ENCODE results near the gene SDS.
"Not testable (repeated sequence)": the region's sequence is repeated elsewhere in the genome, so short reads cannot be mapped to it uniquely, and the experiment has no call there.

The SDS gene

GRCh38 chr12:113359133-113359938, 44.4 kb downstream of the SDS start:
- Histone ChIP-seq H3K27ac (ENCODE audit: low read depth, low read length) (no peak overlapping the region), H3K9me3 (ENCODE audit: insufficient read depth, low read depth, low read length) (no peaks in the 10 kb centered on the region), H3K4me1 (ENCODE audit: insufficient read depth, low read length) (peaks cover 10% of the 10 kb centered on the region), H3K27me3 (ENCODE audit: insufficient read depth, low read length) (no peaks in the 10 kb centered on the region), H3K9ac (ENCODE audit: low read depth, low read length) (peak overlapping the region; percentile 87; the same call in 1 of the 2 replicates), H3K36me3 (ENCODE audit: insufficient read depth, low read length) (0 out of 2 replicates have a peak, but pooled peaks cover 3% of the 10 kb centered on the region), H3K4me3 (ENCODE audit: low read length) (peak overlapping the region; percentile 99)
- 60% methylated on average over 11 of the region's 11 CpGs for WGBS

- Histone ChIP-seq H3K4me1 (ENCODE audit: insufficient read depth, low read length) (peaks cover 10% of the 10 kb centered on the region), H3K36me3 (ENCODE audit: insufficient read depth, low read length) (0 out of 2 replicates have a peak, but pooled peaks cover 3% of the 10 kb centered on the region), H3K9me3 (ENCODE audit: insufficient read depth, low read depth, low read length) (no peaks in the 10 kb centered on the region), H3K9ac (ENCODE audit: low read depth, low read length) (peak within 1 kb of the TSS; percentile 87), H3K4me3 (ENCODE audit: low read length) (peak within 1 kb of the TSS; percentile 99), H3K27me3 (ENCODE audit: insufficient read depth, low read length) (no peaks in the 10 kb centered on the region), H3K27ac (ENCODE audit: low read depth, low read length) (no peak within 1 kb of the TSS)
- under 1% methylated on average over 67 of the region's 67 CpGs for WGBS
Observed at GRCh38 chr12:113358381-113359132, 45.1 kb downstream of the SDS start, which contains the start of gene PLBD2. Gene PLBD2, plus strand, starts transcription at chr12:113358587. Its CDS starts 14 bp downstream, at chr12:113358601.

- WGBS = 95% methylated on average over 7 of the region's 7 CpGs
- H3K27ac ChIP-seq (ENCODE audit: low read depth, low read length); H3K4me3 ChIP-seq (ENCODE audit: low read length); H3K9ac ChIP-seq (ENCODE audit: low read depth, low read length); H3K36me3 ChIP-seq (ENCODE audit: insufficient read depth, low read length); H3K4me1 ChIP-seq (ENCODE audit: insufficient read depth, low read length); H3K27me3 ChIP-seq (ENCODE audit: insufficient read depth, low read length); H3K9me3 ChIP-seq (ENCODE audit: insufficient read depth, low read depth, low read length): not testable (repeated sequence)
Observed at GRCh38 chr12:113354192-113354591, 49.5 kb downstream of the SDS start.

DNA sequence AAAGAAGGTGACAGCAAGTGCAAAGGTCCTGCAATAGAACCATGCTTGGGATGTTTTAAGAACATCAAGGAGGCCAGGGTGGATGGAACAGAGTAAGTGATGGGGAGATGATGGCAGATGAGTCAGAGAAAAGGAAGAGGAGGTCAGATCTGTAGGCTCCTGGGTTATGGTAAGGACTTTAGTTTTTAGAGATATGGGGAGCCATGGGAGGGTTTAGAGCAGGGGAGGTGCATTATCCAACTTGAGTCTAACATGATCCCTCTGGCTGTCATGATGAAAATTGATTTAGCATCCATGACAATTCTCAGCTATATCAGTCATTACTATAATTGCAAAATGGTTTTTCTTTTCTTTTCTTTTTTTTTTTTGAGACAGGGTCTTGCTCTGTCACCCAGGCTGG, 52.6 kb downstream of the SDS start:
- Histone ChIP-seq H3K36me3 (ENCODE audit: insufficient read depth, low read length) (no peaks in the 10 kb centered on the region), H3K27ac (ENCODE audit: low read depth, low read length) (no peak overlapping the region), H3K27me3 (ENCODE audit: insufficient read depth, low read length) (no peaks in the 10 kb centered on the region), H3K9me3 (ENCODE audit: insufficient read depth, low read depth, low read length) (no peaks in the 10 kb centered on the region), H3K4me3 (ENCODE audit: low read length) (no peak overlapping the region), H3K4me1 (ENCODE audit: insufficient read depth, low read length) (0 out of 2 replicates have a peak, but pooled peaks cover 3% of the 10 kb centered on the region), H3K9ac (ENCODE audit: low read depth, low read length) (no peak overlapping the region)

DNA sequence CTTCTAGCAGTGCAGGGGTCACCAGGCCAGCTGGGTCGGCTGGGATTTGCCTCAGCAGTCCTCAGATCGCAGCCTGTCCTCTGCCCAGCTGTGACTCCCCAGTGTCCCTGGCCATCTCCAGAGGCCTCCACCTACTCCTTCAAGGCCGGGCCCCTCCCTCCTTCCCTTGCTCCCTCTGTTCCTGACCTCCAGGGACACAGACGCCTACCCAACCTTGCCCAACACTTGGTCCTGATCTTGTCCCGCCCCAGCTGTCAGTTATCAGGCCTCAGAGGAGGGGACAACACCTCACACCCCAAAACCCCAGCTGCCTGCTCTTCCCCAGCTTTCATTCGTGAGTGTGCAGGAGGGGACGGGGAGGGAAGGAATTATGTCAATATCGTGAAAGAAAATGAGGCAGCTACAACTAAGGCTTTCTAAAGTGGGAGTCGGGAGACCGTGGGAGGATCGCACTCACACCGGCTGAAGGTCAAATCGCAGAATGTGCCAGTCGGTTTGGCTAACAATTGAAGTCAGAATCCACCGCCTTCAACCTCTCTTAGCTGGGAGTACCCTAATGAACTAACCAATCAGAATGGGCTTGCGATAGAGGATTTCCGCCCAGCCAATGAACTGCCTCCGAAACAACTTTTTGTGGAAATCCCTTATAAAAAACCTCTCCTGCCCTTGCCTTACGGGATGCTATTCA, 54.7 kb downstream of the SDS start:
- Histone ChIP-seq H3K9me3 (ENCODE audit: insufficient read depth, low read depth, low read length) (no peaks in the 10 kb centered on the region), H3K36me3 (ENCODE audit: insufficient read depth, low read length) (no peaks in the 10 kb centered on the region), H3K27me3 (ENCODE audit: insufficient read depth, low read length) (no peaks in the 10 kb centered on the region), H3K4me1 (ENCODE audit: insufficient read depth, low read length) (0 out of 2 replicates have a peak, but pooled peaks cover 7% of the 10 kb centered on the region), H3K4me3 (ENCODE audit: low read length) (no peak overlapping the region), H3K27ac (ENCODE audit: low read depth, low read length) (no peak overlapping the region), H3K9ac (ENCODE audit: low read depth, low read length) (no peak overlapping the region)
- 83% methylated on average over 19 of the region's 19 CpGs for WGBS

GRCh38 chr12:113347892-113348291, 55.8 kb downstream of the SDS start:
- Histone ChIP-seq H3K9me3 (ENCODE audit: insufficient read depth, low read depth, low read length) (no peaks in the 10 kb centered on the region), H3K36me3 (ENCODE audit: insufficient read depth, low read length) (no peaks in the 10 kb centered on the region), H3K9ac (ENCODE audit: low read depth, low read length) (no peak overlapping the region), H3K27me3 (ENCODE audit: insufficient read depth, low read length) (no peaks in the 10 kb centered on the region), H3K27ac (ENCODE audit: low read depth, low read length) (no peak overlapping the region), H3K4me1 (ENCODE audit: insufficient read depth, low read length) (0 out of 2 replicates have a peak, but pooled peaks cover 7% of the 10 kb centered on the region), H3K4me3 (ENCODE audit: low read length) (no peak overlapping the region)
- 100% methylated on average over 1 of the region's 2 CpGs for WGBS

- 0 out of 2 replicates have a peak, but pooled peaks cover 7% of the 10 kb centered on the region for H3K4me1 ChIP-seq (ENCODE audit: insufficient read depth, low read length)
- H3K27me3 ChIP-seq (ENCODE audit: insufficient read depth, low read length) = no peaks in the 10 kb centered on the region
- H3K4me3 ChIP-seq (ENCODE audit: low read length) = no peak overlapping the region
- whole genome bisulfite sequencing = 90% methylated on average over 3 of the region's 3 CpGs
- no peaks in the 10 kb centered on the region for H3K9me3 ChIP-seq (ENCODE audit: insufficient read depth, low read depth, low read length)
- H3K36me3 ChIP-seq (ENCODE audit: insufficient read depth, low read length) = no peaks in the 10 kb centered on the region
- no peak overlapping the region for H3K27ac ChIP-seq (ENCODE audit: low read depth, low read length)
- H3K9ac ChIP-seq (ENCODE audit: low read depth, low read length) = no peak overlapping the region
Observed at GRCh38 chr12:113347107-113347506, 56.6 kb downstream of the SDS start.

DNA sequence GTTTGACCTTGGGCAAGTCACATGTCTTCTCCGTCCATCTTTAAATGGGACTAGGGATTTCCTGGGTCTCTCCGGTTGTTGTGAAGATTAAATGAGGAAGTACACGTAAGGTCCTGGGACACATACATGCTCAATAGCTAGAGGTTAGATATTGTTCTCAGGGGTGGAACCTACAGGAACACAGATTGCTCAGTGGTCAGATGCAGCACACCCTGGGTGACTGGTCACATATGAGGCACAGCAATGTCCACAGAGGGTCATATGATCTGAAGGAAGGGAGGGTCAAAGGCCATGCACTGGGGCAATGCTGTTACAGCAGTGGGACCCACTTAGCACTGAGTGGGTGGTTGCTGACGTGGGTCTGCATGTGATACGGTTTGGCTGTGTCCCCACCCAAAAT, 57.3 kb downstream of the SDS start:
- no peak overlapping the region for H3K4me3 ChIP-seq (ENCODE audit: low read length)
- no peaks in the 10 kb centered on the region for H3K9me3 ChIP-seq (ENCODE audit: insufficient read depth, low read depth, low read length)
- H3K9ac ChIP-seq (ENCODE audit: low read depth, low read length) = no peak overlapping the region
- H3K27me3 ChIP-seq (ENCODE audit: insufficient read depth, low read length) = no peaks in the 10 kb centered on the region
- 0 out of 2 replicates have a peak, but pooled peaks cover 7% of the 10 kb centered on the region for H3K4me1 ChIP-seq (ENCODE audit: insufficient read depth, low read length)
- H3K36me3 ChIP-seq (ENCODE audit: insufficient read depth, low read length) = no peaks in the 10 kb centered on the region
- H3K27ac ChIP-seq (ENCODE audit: low read depth, low read length) = no peak overlapping the region
- 96% methylated on average over 5 of the region's 5 CpGs for WGBS

DNA sequence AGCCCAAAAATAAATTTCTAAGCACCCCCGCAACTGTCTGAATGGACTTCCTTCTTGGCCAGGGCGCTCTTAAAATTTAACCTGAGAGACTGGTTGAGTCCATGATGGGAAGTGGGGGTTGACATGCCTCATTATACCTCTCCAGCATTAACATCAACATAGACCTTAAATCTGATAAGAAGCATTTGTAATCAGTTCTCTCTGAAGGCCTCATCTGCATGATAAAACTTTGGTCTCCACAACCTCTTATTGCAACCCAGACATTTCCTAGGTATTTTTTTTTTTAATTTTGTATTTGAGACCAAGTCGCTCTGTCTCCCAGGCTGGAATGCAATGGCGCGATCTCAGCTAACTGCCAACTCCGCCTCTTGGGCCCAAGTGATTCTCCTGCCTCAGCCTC, 58.4 kb downstream of the SDS start:
- WGBS = 94% methylated on average over 6 of the region's 6 CpGs
- no peak overlapping the region for H3K4me3 ChIP-seq (ENCODE audit: low read length)
- no peaks in the 10 kb centered on the region for H3K36me3 ChIP-seq (ENCODE audit: insufficient read depth, low read length)
- H3K9ac ChIP-seq (ENCODE audit: low read depth, low read length) = no peak overlapping the region
- H3K27ac ChIP-seq (ENCODE audit: low read depth, low read length) = no peak overlapping the region
- H3K27me3 ChIP-seq (ENCODE audit: insufficient read depth, low read length) = no peaks in the 10 kb centered on the region
- H3K9me3 ChIP-seq (ENCODE audit: insufficient read depth, low read depth, low read length) = no peaks in the 10 kb centered on the region
- 0 out of 2 replicates have a peak, but pooled peaks cover 7% of the 10 kb centered on the region for H3K4me1 ChIP-seq (ENCODE audit: insufficient read depth, low read length)

All from HUES64 (cell line).